Measurements from ENCODE around the gene LSP1. TPM values are rescaled to one million over a fixed set of nuclear protein-coding genes. Genes with fewer than 3 reads are reported as not detected.

Gene LSP1
- total RNA-seq, 4 donors from 2014 or later, result 10.3 to 36.5 (median 35.4) TPM

- TF ChIP-seq CTCF (IDR thresholded peaks at IDR 0.05), result no peak
- TF ChIP-seq POLR2A (IDR thresholded peaks at IDR 0.05; ENCODE audit: low read depth), result no peak
- no peak for TF ChIP-seq EP300 (IDR thresholded peaks at IDR 0.05)
- no peak for TF ChIP-seq POLR2AphosphoS5 (IDR thresholded peaks at IDR 0.05)
- H3K4me3 ChIP-seq, result peak overlapping the region; percentile 36 to 53 (median 40)
- H3K9me3 ChIP-seq, result no peaks in the 10 kb centered on the region
- H3K27ac ChIP-seq (replicated peaks in 1 of 4), result peak overlapping the region; percentile 45 to 72 (median 61)
- DNase-seq (ENCODE audit: extremely low spot score), result no peak
- H3K36me3 ChIP-seq, result no peaks in the 10 kb centered on the region
- peaks cover 2 to 70% (median 64%) of the 10 kb centered on the region in 4 donors for H3K4me1 ChIP-seq
- 67% methylated on average over 12 of the region's 12 CpGs for WGBS
- intact Hi-C loops (cut with DNase I), result no loop called here
- H3K27me3 ChIP-seq, result peaks cover 0 to 21% (median 2%) of the 10 kb centered on the region in 4 donors
These were observed 17.4 kb downstream of the LSP1 start for GRCh38 chr11:1870326-1870696.

GRCh38 chr11:1870721-1871466 is 18.0 kb downstream of the LSP1 start:
- Histone ChIP-seq H3K9me3 (no peaks in the 10 kb centered on the region), H3K27me3 (peaks cover 0 to 21% (median 2%) of the 10 kb centered on the region in 4 donors), H3K36me3 (no peaks in the 10 kb centered on the region), H3K4me3 (peak overlapping the region; percentile 36 to 53 (median 40)), H3K4me1 (peaks cover 6 to 70% (median 64%) of the 10 kb centered on the region in 4 donors), H3K27ac (replicated peaks in 1 of 4) (peak overlapping the region; percentile 45 to 72 (median 61))
- TF ChIP-seq CTCF (IDR thresholded peaks at IDR 0.05) (no peak), POLR2A (IDR thresholded peaks at IDR 0.05; ENCODE audit: low read depth) (no peak), EP300 (IDR thresholded peaks at IDR 0.05) (no peak), POLR2AphosphoS5 (IDR thresholded peaks at IDR 0.05) (no peak)
- WGBS, result 43% methylated on average over 33 of the region's 50 CpGs
- no peak for DNase-seq (ENCODE audit: extremely low spot score)
- intact Hi-C loops (cut with DNase I), result no loop called here

- no peaks in the 10 kb centered on the region for H3K9me3 ChIP-seq
- H3K4me1 ChIP-seq, result peaks cover 12 to 70% (median 64%) of the 10 kb centered on the region in 4 donors
- intact Hi-C loops (cut with DNase I), result no loop called here
- peaks cover 0 to 21% (median 2%) of the 10 kb centered on the region in 4 donors for H3K27me3 ChIP-seq
- WGBS, result 94% methylated on average over 6 of the region's 15 CpGs
- peak overlapping the region; percentile 36 to 53 (median 40) for H3K4me3 ChIP-seq
- no peak for TF ChIP-seq EP300 (IDR thresholded peaks at IDR 0.05)
- no peaks in the 10 kb centered on the region for H3K36me3 ChIP-seq
- DNase-seq (ENCODE audit: extremely low spot score), result no peak
- H3K27ac ChIP-seq (replicated peaks in 1 of 4), result peak overlapping the region in 3 of 4 donors; percentile 45 to 72 (median 64)
These were observed 18.6 kb downstream of the LSP1 start for GRCh38 chr11:1871531-1871930.

GRCh38 chr11:1872267-1872985 is 19.5 kb downstream of the LSP1 start:
- Histone ChIP-seq H3K9me3 (no peaks in the 10 kb centered on the region), H3K27me3 (peaks cover 0 to 21% (median 2%) of the 10 kb centered on the region in 4 donors), H3K27ac (replicated peaks in 1 of 4) (peak overlapping the region; percentile 9 to 62 (median 42)), H3K36me3 (no peaks in the 10 kb centered on the region), H3K4me1 (peaks cover 21 to 70% (median 65%) of the 10 kb centered on the region in 4 donors), H3K4me3 (peak overlapping the region in 3 of 4 donors; percentile 20 to 53 (median 42))
- WGBS, result 75% methylated on average over 17 of the region's 25 CpGs
- intact Hi-C loops (cut with DNase I), result no loop called here
- DNase-seq (ENCODE audit: extremely low spot score), result no peak
- TF ChIP-seq POLR2AphosphoS5 (IDR thresholded peaks at IDR 0.05), result no peak
- no peak for TF ChIP-seq EP300 (IDR thresholded peaks at IDR 0.05)
- TF ChIP-seq POLR2A (IDR thresholded peaks at IDR 0.05; ENCODE audit: low read depth), result no peak
- TF ChIP-seq CTCF (IDR thresholded peaks at IDR 0.05), result no peak
